Lower leg skin (tissue), 4 donors: ENCODE results near the gene OPA3. TPM values are rescaled to one million over a fixed set of nuclear protein-coding genes. Genes with fewer than 3 reads are reported as not detected.

Experiments used
- DNase-seq, 2 donors: peaks; one replicate each; pipeline ENCODE4 v3.0.0-alpha.2; 2019; ENCODE audit warnings: low spot score in 2 of 2
- H3K4me3 ChIP-seq: fragments of 200-600 bp; sonication (generic); 2 replicates; pipeline ENCODE4 v1.5.1; 2017; ENCODE audit warnings: mild to moderate bottlenecking, low read depth; ENCODE audit not compliant: poor library complexity, severe bottlenecking
- POLR2A ChIP-seq, 2 donors: fragments of 450-650 bp; IDR thresholded peaks; one replicate each; pipeline ENCODE4 v1.6.1; 2016 to 2017; ENCODE audit warnings: antibody characterized with exemption in 2 of 2, mild to moderate bottlenecking in 1 of 2, moderate library complexity in 1 of 2
- WGBS, 2 donors: methylation state at CpG; one replicate each; pipeline ENCODE4 v1.1.5; 2018; 5-methylcytosine and 5-hydroxymethylcytosine counted together
- intact Hi-C: fragments of 100-400 bp; cut with DNase I; formaldehyde crosslinking; loops from one replicate; pipeline ENCODE4 v1.15.0; 2023; ENCODE audit warnings: low total_unique reads
- total RNA-seq, 4 donors: library from RNA; depleted of rRNA; stranded (reverse); fragments of >200 nt; gene quantifications; one replicate each; pipeline ENCODE4 v1.1.0, GENCODE V29; 2016
- TF ChIP-seq, protein P1 (sequence below), 3 donors: fragments of 450-650 bp; IDR thresholded peaks; one replicate each; pipeline ENCODE4 v1.5.1; 2016; ENCODE audit warnings: antibody characterized with exemption in 3 of 3, mild to moderate bottlenecking in 3 of 3, moderate library complexity in 2 of 3

The OPA3 gene
- total RNA-seq, 4 donors from 2014 or later = 4.4 to 15.7 (median 12.7) TPM

DNA sequence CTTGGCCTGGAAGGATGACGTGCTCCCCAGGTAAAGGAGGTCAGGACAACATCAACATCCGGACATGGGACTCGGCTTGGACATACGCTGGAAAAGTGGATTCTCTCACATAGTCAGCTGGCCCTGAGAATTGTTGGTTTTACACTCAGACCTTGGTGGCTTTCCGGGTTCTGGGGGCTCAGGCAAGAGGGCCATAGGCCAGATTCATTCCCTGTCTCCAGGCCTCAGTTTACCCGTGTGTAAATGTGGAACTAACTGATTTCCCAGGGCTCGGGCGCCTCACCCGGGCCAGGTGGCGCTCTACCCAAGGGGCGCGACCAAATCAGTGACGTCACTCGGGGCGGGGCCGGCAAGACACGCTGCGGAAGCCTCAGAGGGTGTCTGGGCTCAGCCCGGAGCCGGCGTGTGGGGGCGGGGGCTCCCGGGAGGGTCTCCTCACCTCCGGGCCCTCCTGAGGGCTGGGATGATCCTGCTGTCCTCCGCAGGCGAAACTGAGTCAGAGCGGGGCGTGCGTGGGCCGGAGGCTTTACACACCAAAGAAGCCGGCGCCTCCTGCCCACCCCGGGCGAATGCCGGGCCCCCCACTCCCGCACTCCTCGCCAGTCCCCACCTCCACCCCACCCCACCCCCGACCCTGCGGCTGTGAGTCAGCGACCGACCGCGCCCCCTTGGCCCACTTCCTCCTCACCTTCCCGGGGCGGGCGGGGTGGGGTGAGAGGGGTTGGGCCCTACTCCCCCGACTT is 78.2 kb downstream of the OPA3 start:
- 1 to 2% methylated on average over 11 to 38 of the region's 47 CpGs for WGBS, 2 donors
- DNase-seq = peak; percentile 92 to 99
- peak in 1 of 2 donors; percentile 39 for TF ChIP-seq POLR2A (IDR thresholded peaks at IDR 0.05)
- TF ChIP-seq, protein P1, sequence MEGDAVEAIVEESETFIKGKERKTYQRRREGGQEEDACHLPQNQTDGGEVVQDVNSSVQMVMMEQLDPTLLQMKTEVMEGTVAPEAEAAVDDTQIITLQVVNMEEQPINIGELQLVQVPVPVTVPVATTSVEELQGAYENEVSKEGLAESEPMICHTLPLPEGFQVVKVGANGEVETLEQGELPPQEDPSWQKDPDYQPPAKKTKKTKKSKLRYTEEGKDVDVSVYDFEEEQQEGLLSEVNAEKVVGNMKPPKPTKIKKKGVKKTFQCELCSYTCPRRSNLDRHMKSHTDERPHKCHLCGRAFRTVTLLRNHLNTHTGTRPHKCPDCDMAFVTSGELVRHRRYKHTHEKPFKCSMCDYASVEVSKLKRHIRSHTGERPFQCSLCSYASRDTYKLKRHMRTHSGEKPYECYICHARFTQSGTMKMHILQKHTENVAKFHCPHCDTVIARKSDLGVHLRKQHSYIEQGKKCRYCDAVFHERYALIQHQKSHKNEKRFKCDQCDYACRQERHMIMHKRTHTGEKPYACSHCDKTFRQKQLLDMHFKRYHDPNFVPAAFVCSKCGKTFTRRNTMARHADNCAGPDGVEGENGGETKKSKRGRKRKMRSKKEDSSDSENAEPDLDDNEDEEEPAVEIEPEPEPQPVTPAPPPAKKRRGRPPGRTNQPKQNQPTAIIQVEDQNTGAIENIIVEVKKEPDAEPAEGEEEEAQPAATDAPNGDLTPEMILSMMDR (IDR thresholded peaks at IDR 0.05) = no peak
- peak overlapping the region; percentile 90 for H3K4me3 ChIP-seq
- intact Hi-C loops = no loop called here

GRCh38 chr19:45505996-45506245 is 78.7 kb downstream of the OPA3 start:
- DNase-seq = no peak
- 51 to 66% methylated on average over 5 of the region's 5 CpGs for WGBS, 2 donors
- TF ChIP-seq, protein P1 (IDR thresholded peaks at IDR 0.05) = no peak
- no peak for TF ChIP-seq POLR2A (IDR thresholded peaks at IDR 0.05)
- no peak overlapping the region for H3K4me3 ChIP-seq
- intact Hi-C loops = no loop called here

- no peak overlapping the region for H3K4me3 ChIP-seq
- WGBS, 2 donors = 78 to 79% methylated on average over 8 of the region's 8 CpGs
- TF ChIP-seq, protein P1 (IDR thresholded peaks at IDR 0.05) = no peak
- no peak for TF ChIP-seq POLR2A (IDR thresholded peaks at IDR 0.05)
- intact Hi-C loops = no loop called here
- DNase-seq = no peak
These were observed 79.2 kb downstream of the OPA3 start for GRCh38 chr19:45505151-45505995.

- no peak for TF ChIP-seq POLR2A (IDR thresholded peaks at IDR 0.05)
- TF ChIP-seq, protein P1 (IDR thresholded peaks at IDR 0.05) = no peak
- intact Hi-C loops = no loop called here
- DNase-seq = no peak
- no peak overlapping the region for H3K4me3 ChIP-seq
- 87 to 90% methylated on average over 9 of the region's 9 CpGs for WGBS, 2 donors
These were observed 80.7 kb downstream of the OPA3 start for GRCh38 chr19:45503909-45504308.

DNA sequence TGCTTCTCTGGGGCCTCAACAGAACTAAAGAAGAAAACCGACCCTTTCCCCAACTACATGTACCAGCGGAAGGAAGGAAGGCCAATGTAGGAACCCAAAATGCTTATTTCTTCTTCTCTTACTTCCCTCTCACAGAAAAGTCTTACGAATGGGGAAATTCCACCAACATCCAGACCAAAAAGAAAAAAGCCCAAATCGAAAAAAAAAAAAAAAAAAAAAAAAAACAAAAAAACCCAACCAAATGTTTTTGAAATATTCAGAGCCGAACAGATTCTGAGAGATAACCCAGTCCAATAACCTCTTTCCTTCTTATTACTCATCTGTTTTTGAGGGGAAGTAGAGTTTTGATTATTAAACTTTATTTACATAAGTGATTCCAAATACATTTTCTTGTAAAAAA is 82.5 kb downstream of the OPA3 start:
- TF ChIP-seq, protein P1 (IDR thresholded peaks at IDR 0.05) = no peak
- TF ChIP-seq POLR2A (IDR thresholded peaks at IDR 0.05) = no peak
- intact Hi-C loops = no loop called here
- no peak overlapping the region for H3K4me3 ChIP-seq
- 75% methylated on average over 5 of the region's 5 CpGs for WGBS, 2 donors
- no peak for DNase-seq
